GM12878 (cell line): ENCODE measurements around the gene CTNNA3. TPM values are rescaled to one million over a fixed set of nuclear protein-coding genes. Genes with fewer than 3 reads are reported as not detected.

ENCODE experiments used
- ATAC-seq: fragments of 200-7000 bp; cut with Tn5 transposase; 3 replicates; pipeline ENCODE4 v1.9.1; 2020; ENCODE audit warnings: mild to moderate bottlenecking, moderate library complexity
- BruUV-seq: library from RNA; stranded (reverse); fragments of 400-500 nt; replicated peaks from 2 replicates; lab custom pipeline; 2021; lab: Mats Ljungman, UMichigan
- CTCF ChIA-PET: fragments of 300-600 bp; sonication (Branson Sonifier 250); formaldehyde crosslinking; extraction: SDS; loops from one replicate; lab custom pipeline; 2021; ENCODE audit warnings: inconsistent platforms; lab: Yijun Ruan, JAX
- POLR2A ChIA-PET: fragments of 350-600 bp; formaldehyde crosslinking; extraction: SDS; loops from one replicate; lab custom pipeline; 2021; ENCODE audit warnings: inconsistent platforms; lab: Charles Lee
- RAD21 ChIA-PET: fragments of 300-600 bp; sonication (Branson Sonifier 250); formaldehyde crosslinking; loops from one replicate; lab custom pipeline; 2023; ENCODE audit warnings: antibody characterized with exemption; ENCODE audit not compliant: unreplicated experiment; lab: Charles Lee
- SMC1A ChIA-PET: fragments of 300-600 bp; sonication (Branson Sonifier 250); formaldehyde crosslinking; loops from one replicate; lab custom pipeline; 2023; ENCODE audit not compliant: unreplicated experiment, uncharacterized antibody; lab: Charles Lee
- DNase-seq: peaks from one replicate; pipeline ENCODE4 v3.0.0-alpha.2; 2011; ENCODE audit warnings: low read depth, low spot score
- FAIRE-seq: peaks from 3 replicates; lab custom pipeline; 2011; peaks lifted over from hg19 to GRCh38; lab: Jason Lieb, UNC
- H2AFZ ChIP-seq: 2 replicates; pipeline ENCODE4 v1.6.0; 2011; ENCODE audit warnings: low read depth, low read length, control low read depth; ENCODE audit not compliant: control insufficient read depth
- H3K27ac ChIP-seq: 2 replicates; pipeline ENCODE4 v1.5.1; 2011; ENCODE audit warnings: control low read depth; ENCODE audit not compliant: control insufficient read depth, insufficient read depth
- H3K27me3 ChIP-seq, 2 experiments: replicated peaks in 1 of 2; 2 replicates each; pipeline versions ENCODE4 v1.6.0 to v1.6.1; 2011; ENCODE audit warnings: low read length in 1 of 2; ENCODE audit not compliant: control insufficient read depth in 2 of 2, insufficient read depth in 2 of 2
- H3K36me3 ChIP-seq, 2 experiments: 2 replicates each; pipeline ENCODE4 v1.5.1; 2011; ENCODE audit warnings: low read length in 1 of 2; ENCODE audit not compliant: control insufficient read depth in 2 of 2, insufficient read depth in 2 of 2
- H3K4me1 ChIP-seq: 2 replicates; pipeline ENCODE4 v1.6.1; 2011; ENCODE audit warnings: mild to moderate bottlenecking, low read length, moderate library complexity, mixed read lengths; ENCODE audit not compliant: control insufficient read depth, insufficient read depth
- H3K4me2 ChIP-seq: 2 replicates; pipeline ENCODE4 v1.6.0; 2011; ENCODE audit warnings: control low read depth; ENCODE audit not compliant: control insufficient read depth, insufficient read depth
- H3K4me3 ChIP-seq: fragments of 200-600 bp; sonication (generic); 2 replicates; pipeline ENCODE4 v1.5.1; 2016
- H3K79me2 ChIP-seq: 2 replicates; pipeline ENCODE4 v1.6.0; 2011; ENCODE audit warnings: low read length; ENCODE audit not compliant: control insufficient read depth, insufficient read depth
- H3K9ac ChIP-seq: 2 replicates; pipeline ENCODE4 v1.8.0; 2011; ENCODE audit warnings: low read length, control low read depth, mixed read lengths; ENCODE audit not compliant: control insufficient read depth, insufficient read depth
- H3K9me3 ChIP-seq: replicated peaks from 3 replicates; pipeline ENCODE4 v1.5.1; 2011; ENCODE audit warnings: mild to moderate bottlenecking, low read length; ENCODE audit not compliant: control insufficient read depth, insufficient read depth
- H4K20me1 ChIP-seq: 2 replicates; pipeline ENCODE4 v1.6.0; 2011; ENCODE audit not compliant: control insufficient read depth, insufficient read depth
- BHLHE40 ChIP-seq, 2 experiments: fragments of 450-650 bp in 1 of 2; IDR thresholded peaks; 2 replicates each; pipeline ENCODE4 v1.6.1; 2011 to 2017; ENCODE audit warnings: low read depth in 2 of 2, borderline replicate concordance in 1 of 2, improper control_type of control experiment in 1 of 2, low read length in 1 of 2, mild to moderate bottlenecking in 1 of 2
- CBFB ChIP-seq: IDR thresholded peaks from 2 replicates; pipeline ENCODE4 v1.6.1; 2016; ENCODE audit warnings: antibody characterized with exemption, low read depth
- CHD1 ChIP-seq: IDR thresholded peaks from 2 replicates; pipeline ENCODE4 v1.6.1; 2012; ENCODE audit warnings: low read depth, low read length, improper control_type of control experiment
- CHD2 ChIP-seq: IDR thresholded peaks from 2 replicates; pipeline ENCODE4 v1.6.1; 2011; ENCODE audit warnings: low read depth, low read length, improper control_type of control experiment, borderline replicate concordance
- FOXM1 ChIP-seq: IDR thresholded peaks from 2 replicates; pipeline ENCODE4 v1.6.1; 2012; ENCODE audit warnings: low read depth, mild to moderate bottlenecking, inconsistent platforms, low read length, moderate library complexity
- HDAC2 ChIP-seq: fragments of 200-600 bp; sonication (generic); IDR thresholded peaks from 2 replicates; pipeline ENCODE4 v1.6.1; 2017
- MEF2B ChIP-seq: fragments of 450-650 bp; IDR thresholded peaks from 2 replicates; pipeline ENCODE4 v1.6.1; 2018; ENCODE audit warnings: mild to moderate bottlenecking, moderate library complexity; ENCODE audit not compliant: partially characterized antibody, poor library complexity, severe bottlenecking
- NR2C2 ChIP-seq: IDR thresholded peaks from 2 replicates; pipeline ENCODE4 v1.6.1; 2011; ENCODE audit warnings: borderline replicate concordance, low read depth; ENCODE audit not compliant: control insufficient read depth, insufficient read length
- NRF1 ChIP-seq: conservative IDR thresholded peaks from 2 replicates; pipeline ENCODE4 v1.6.1; 2011; ENCODE audit warnings: mild to moderate bottlenecking, low read depth, low read length, improper control_type of control experiment
- PAX8 ChIP-seq: fragments of 450-650 bp; IDR thresholded peaks from 2 replicates; pipeline ENCODE4 v1.6.1; 2017; ENCODE audit warnings: mild to moderate bottlenecking, moderate library complexity
- SIN3A ChIP-seq: IDR thresholded peaks from 2 replicates; pipeline ENCODE4 v1.6.1; 2012; ENCODE audit warnings: low read depth, low read length, improper control_type of control experiment
- SMAD5 ChIP-seq: IDR thresholded peaks from 2 replicates; pipeline ENCODE4 v1.6.1; 2016; ENCODE audit warnings: antibody characterized with exemption, low read depth
- SMC3 ChIP-seq: IDR thresholded peaks from 2 replicates; pipeline ENCODE4 v1.6.1; 2011; ENCODE audit warnings: low read length, improper control_type of control experiment, borderline replicate concordance
- TCF12 ChIP-seq: IDR thresholded peaks from 2 replicates; pipeline ENCODE4 v1.6.1; 2011; ENCODE audit warnings: low read depth, mild to moderate bottlenecking, low read length
- WRNIP1 ChIP-seq: IDR thresholded peaks from 2 replicates; pipeline ENCODE4 v1.6.1; 2011; ENCODE audit warnings: low read depth, low read length, improper control_type of control experiment, borderline replicate concordance
- ZNF24 ChIP-seq: fragments of 450-650 bp; IDR thresholded peaks from 2 replicates; pipeline ENCODE4 v1.6.1; 2017; ENCODE audit warnings: antibody characterized with exemption, mild to moderate bottlenecking
- in situ Hi-C: fragments of 300-500 bp; cut with MboI; formaldehyde crosslinking; loops from 9 replicates; pipeline ENCODE4 v1.14.3; 2018; ENCODE audit warnings: mixed read lengths
- intact Hi-C: fragments of 100-400 bp; cut with micrococcal nuclease; formaldehyde crosslinking; loops from one replicate; pipeline ENCODE4 v1.14.2; 2022; ENCODE audit not compliant: unreplicated experiment
- polyA plus RNA-seq, 11 experiments: library from polyadenylated mRNA; depleted of rRNA in 4 of 11; unstranded in 6 of 11; stranded (reverse) in 5 of 11; fragments of >200 nt; fragmentation: Nextera tagmentation in 4 of 11; fragmentation: Illumina TruSeq in 1 of 11; extraction: Ambion mirVana in 4 of 11; extraction: Trizol in 1 of 11; gene quantifications; 1 replicate in 1 of 11; 2 replicates in 10 of 11; pipeline versions ENCODE4 v1.2.1 to v1.2.3, GENCODE V29; 2011 to 2016; ENCODE audit warnings: inconsistent platforms in 2 of 11, missing spikeins in 2 of 11, low read depth in 1 of 11
- total RNA-seq, 4 experiments: library from RNA; depleted of rRNA in 3 of 4; stranded (reverse); fragments of >200 nt in 3 of 4; fragmentation: Illumina TruSeq in 1 of 4; extraction: Trizol in 1 of 4; gene quantifications; 2 replicates each; pipeline versions ENCODE4 v1.2.1 to v1.2.3, GENCODE V29; 2013 to 2021
- TF ChIP-seq, protein P1 (sequence below): IDR thresholded peaks from 2 replicates; pipeline ENCODE4 v1.6.1; 2011; ENCODE audit warnings: low read depth, mild to moderate bottlenecking, low read length, moderate library complexity, borderline replicate concordance; ENCODE audit errors: extremely low read depth
- TF ChIP-seq, protein P2 (sequence below): fragments of 450-650 bp; IDR thresholded peaks from 2 replicates; pipeline ENCODE4 v1.6.1; 2016; ENCODE audit warnings: mild to moderate bottlenecking
- TF ChIP-seq, protein P3 (sequence below): fragments of 450-650 bp; IDR thresholded peaks from 2 replicates; pipeline ENCODE4 v1.6.1; 2016; ENCODE audit warnings: mild to moderate bottlenecking, moderate library complexity, borderline replicate concordance

CTNNA3 gene
- total and polyA plus RNA-seq, 10 of the 15 experiments (the other 5 are each of a cell fraction or from before 2014, with no cell fraction given) = under 0.01 to 4.5 (median 0.22) TPM; not detected in 2

DNA sequence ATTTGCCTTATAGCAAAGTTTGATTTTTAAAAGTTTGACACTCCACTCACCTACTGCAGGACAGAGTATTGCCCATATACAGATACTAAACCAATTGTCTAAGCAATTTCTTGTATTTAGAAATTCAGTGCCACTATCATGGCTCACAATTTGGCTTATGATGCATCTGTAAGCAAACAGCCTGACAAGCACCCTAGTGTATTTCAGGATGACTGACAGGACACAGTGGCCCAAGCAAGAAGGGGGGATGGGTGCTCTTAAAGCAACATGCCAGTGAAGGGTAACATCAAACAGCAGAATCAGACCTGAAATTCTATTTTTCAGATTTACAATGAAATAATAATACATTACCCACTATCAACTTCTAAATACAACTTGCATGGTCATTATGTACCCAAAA lies 30.5 kb downstream of the CTNNA3 start:
- ChIA-PET POLR2A (interaction anchor here (0.8 kb wide), 1 partner anchor 108 kb away, joined by 3 read pairs; no protein-coding TSS in a partner anchor), RAD21 (interaction anchor here (0.9 to 9.6 kb wide), 10 partner anchors 13 to 145 kb away, joined by 5 to 193 read pairs (median 12); partner anchors contain the start of gene CTNNA3), CTCF (interaction anchor here (1.0 to 10.6 kb wide), 14 partner anchors 12 to 734 kb away, joined by 3 to 311 read pairs (median 8); partner anchors contain the start of gene CTNNA3), SMC1A (interaction anchor here (0.9 to 10.8 kb wide), 16 partner anchors 12 to 190 kb away, joined by 3 to 221 read pairs (median 5); partner anchors contain the start of gene CTNNA3)
- Histone ChIP-seq H3K4me2 (no peak overlapping the region), H3K79me2 (no peaks in the 10 kb centered on the region), H3K9ac (no peak overlapping the region), H3K36me3 (no peaks in the 10 kb centered on the region), H3K4me1 (no peaks in the 10 kb centered on the region), H3K27ac (no peak overlapping the region), H3K9me3 (no peaks in the 10 kb centered on the region), H3K27me3 (no peaks in the 10 kb centered on the region), H4K20me1 (no peaks in the 10 kb centered on the region), H2AFZ (no peak overlapping the region), H3K4me3 (no peak overlapping the region)
- FAIRE-seq (peak; percentile 57), DNase-seq (no peak), ATAC-seq (peak; percentile 89)
- BruUV-seq = no TSS peak
- in situ Hi-C loops = no loop called here
- intact Hi-C loops = no loop called here
- TF ChIP-seq, protein P1, sequence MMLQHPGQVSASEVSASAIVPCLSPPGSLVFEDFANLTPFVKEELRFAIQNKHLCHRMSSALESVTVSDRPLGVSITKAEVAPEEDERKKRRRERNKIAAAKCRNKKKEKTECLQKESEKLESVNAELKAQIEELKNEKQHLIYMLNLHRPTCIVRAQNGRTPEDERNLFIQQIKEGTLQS = no peak
- no peak for TF ChIP-seq NRF1
- TF ChIP-seq, protein P2, sequence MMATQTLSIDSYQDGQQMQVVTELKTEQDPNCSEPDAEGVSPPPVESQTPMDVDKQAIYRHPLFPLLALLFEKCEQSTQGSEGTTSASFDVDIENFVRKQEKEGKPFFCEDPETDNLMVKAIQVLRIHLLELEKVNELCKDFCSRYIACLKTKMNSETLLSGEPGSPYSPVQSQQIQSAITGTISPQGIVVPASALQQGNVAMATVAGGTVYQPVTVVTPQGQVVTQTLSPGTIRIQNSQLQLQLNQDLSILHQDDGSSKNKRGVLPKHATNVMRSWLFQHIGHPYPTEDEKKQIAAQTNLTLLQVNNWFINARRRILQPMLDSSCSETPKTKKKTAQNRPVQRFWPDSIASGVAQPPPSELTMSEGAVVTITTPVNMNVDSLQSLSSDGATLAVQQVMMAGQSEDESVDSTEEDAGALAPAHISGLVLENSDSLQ = peak; percentile 90
- no peak for TF ChIP-seq ZNF24
- TF ChIP-seq CHD1 = no peak
- TF ChIP-seq SIN3A = no peak
- TF ChIP-seq FOXM1 = no peak
- no peak for TF ChIP-seq PAX8
- no peak for TF ChIP-seq HDAC2
- no peak for TF ChIP-seq MEF2B
- no peak for TF ChIP-seq SMAD5
- TF ChIP-seq BHLHE40 (IDR thresholded peaks at IDR 0.05; ENCODE audit: borderline replicate concordance in 1 of 2, low read depth in 2 of 2, low read length in 1 of 2) = no peak
- TF ChIP-seq WRNIP1 = no peak
- no peak for TF ChIP-seq TCF12
- TF ChIP-seq, protein P3, sequence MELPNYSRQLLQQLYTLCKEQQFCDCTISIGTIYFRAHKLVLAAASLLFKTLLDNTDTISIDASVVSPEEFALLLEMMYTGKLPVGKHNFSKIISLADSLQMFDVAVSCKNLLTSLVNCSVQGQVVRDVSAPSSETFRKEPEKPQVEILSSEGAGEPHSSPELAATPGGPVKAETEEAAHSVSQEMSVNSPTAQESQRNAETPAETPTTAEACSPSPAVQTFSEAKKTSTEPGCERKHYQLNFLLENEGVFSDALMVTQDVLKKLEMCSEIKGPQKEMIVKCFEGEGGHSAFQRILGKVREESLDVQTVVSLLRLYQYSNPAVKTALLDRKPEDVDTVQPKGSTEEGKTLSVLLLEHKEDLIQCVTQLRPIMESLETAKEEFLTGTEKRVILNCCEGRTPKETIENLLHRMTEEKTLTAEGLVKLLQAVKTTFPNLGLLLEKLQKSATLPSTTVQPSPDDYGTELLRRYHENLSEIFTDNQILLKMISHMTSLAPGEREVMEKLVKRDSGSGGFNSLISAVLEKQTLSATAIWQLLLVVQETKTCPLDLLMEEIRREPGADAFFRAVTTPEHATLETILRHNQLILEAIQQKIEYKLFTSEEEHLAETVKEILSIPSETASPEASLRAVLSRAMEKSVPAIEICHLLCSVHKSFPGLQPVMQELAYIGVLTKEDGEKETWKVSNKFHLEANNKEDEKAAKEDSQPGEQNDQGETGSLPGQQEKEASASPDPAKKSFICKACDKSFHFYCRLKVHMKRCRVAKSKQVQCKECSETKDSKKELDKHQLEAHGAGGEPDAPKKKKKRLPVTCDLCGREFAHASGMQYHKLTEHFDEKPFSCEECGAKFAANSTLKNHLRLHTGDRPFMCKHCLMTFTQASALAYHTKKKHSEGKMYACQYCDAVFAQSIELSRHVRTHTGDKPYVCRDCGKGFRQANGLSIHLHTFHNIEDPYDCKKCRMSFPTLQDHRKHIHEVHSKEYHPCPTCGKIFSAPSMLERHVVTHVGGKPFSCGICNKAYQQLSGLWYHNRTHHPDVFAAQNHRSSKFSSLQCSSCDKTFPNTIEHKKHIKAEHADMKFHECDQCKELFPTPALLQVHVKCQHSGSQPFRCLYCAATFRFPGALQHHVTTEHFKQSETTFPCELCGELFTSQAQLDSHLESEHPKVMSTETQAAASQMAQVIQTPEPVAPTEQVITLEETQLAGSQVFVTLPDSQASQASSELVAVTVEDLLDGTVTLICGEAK = no peak
- TF ChIP-seq CHD2 = peak; percentile 27; the same call in 1 of the 2 replicates
- no peak for TF ChIP-seq CBFB
- no peak for TF ChIP-seq NR2C2
- no peak for TF ChIP-seq SMC3
